Liver (tissue), 9 donors: ENCODE data around the gene PDK2. TPM values are rescaled to one million over a fixed set of nuclear protein-coding genes. Genes with fewer than 3 reads are reported as not detected.

ENCODE experiments used
- DNase-seq: peaks from one replicate; pipeline ENCODE4 v3.0.0-alpha.2; 2017; ENCODE audit warnings: low spot score
- H3K27ac ChIP-seq, 2 donors: one replicate each; pipeline ENCODE4 v1.7.0; 2013; ENCODE audit warnings: inconsistent platforms in 2 of 2, low read length in 2 of 2, control low read depth in 1 of 2, low read depth in 1 of 2, mild to moderate bottlenecking in 1 of 2
- H3K27me3 ChIP-seq, 4 donors: one replicate each; pipeline versions ENCODE4 v1.6.1 to v1.7.0; 2013; ENCODE audit warnings: low read length in 3 of 4, inconsistent platforms in 1 of 4, mild to moderate bottlenecking in 1 of 4, moderate library complexity in 1 of 4; ENCODE audit not compliant: control insufficient read depth in 4 of 4, insufficient read depth in 4 of 4
- H3K36me3 ChIP-seq, 4 donors: one replicate each; pipeline versions ENCODE4 v1.6.1 to v1.7.0; 2013; ENCODE audit warnings: low read length in 3 of 4, mild to moderate bottlenecking in 3 of 4, low read depth in 1 of 4, moderate library complexity in 1 of 4; ENCODE audit not compliant: control insufficient read depth in 4 of 4, insufficient read depth in 3 of 4
- H3K4me1 ChIP-seq, 4 donors: one replicate each; pipeline versions ENCODE4 v1.6.1 to v1.7.0; 2013; ENCODE audit warnings: low read length in 3 of 4, mild to moderate bottlenecking in 3 of 4, moderate library complexity in 1 of 4; ENCODE audit not compliant: control insufficient read depth in 4 of 4, insufficient read depth in 4 of 4
- H3K4me3 ChIP-seq, 3 donors: one replicate each; pipeline versions ENCODE4 v1.6.1 to v1.7.0; 2013; ENCODE audit warnings: low read length in 3 of 3, control low read depth in 1 of 3, low read depth in 1 of 3, mild to moderate bottlenecking in 1 of 3
- H3K9ac ChIP-seq, 2 donors: one replicate each; pipeline ENCODE4 v1.7.0; 2013; ENCODE audit warnings: low read length in 2 of 2, mild to moderate bottlenecking in 2 of 2, moderate library complexity in 2 of 2, control low read depth in 1 of 2, low read depth in 1 of 2
- H3K9me3 ChIP-seq, 4 donors: one replicate each; pipeline versions ENCODE4 v1.6.1 to v1.7.0; 2013; ENCODE audit warnings: low read length in 3 of 4; ENCODE audit not compliant: control insufficient read depth in 4 of 4
- CTCF ChIP-seq: fragments of 150-350 bp; IDR thresholded peaks from 2 replicates; pipeline ENCODE4 v1.5.1; 2017; ENCODE audit warnings: improper control_type of control experiment, low read depth, low read length; ENCODE audit not compliant: missing input control
- EGR1 ChIP-seq, 2 donors: IDR thresholded peaks; 2 replicates each; pipeline ENCODE4 v1.6.1; 2016 to 2018; ENCODE audit warnings: antibody characterized with exemption in 2 of 2, low read depth in 2 of 2
- FOXA1 ChIP-seq: IDR thresholded peaks from 2 replicates; pipeline ENCODE4 v1.6.1; 2016; ENCODE audit warnings: antibody characterized with exemption
- HNF4A ChIP-seq, 2 donors: conservative IDR thresholded peaks; 2 replicates each; pipeline ENCODE4 v1.6.1; 2016; ENCODE audit warnings: antibody characterized with exemption in 2 of 2, mild to moderate bottlenecking in 2 of 2
- HNF4G ChIP-seq: IDR thresholded peaks from 2 replicates; pipeline ENCODE4 v1.6.1; 2016; ENCODE audit warnings: antibody characterized with exemption
- MAX ChIP-seq: IDR thresholded peaks from 2 replicates; pipeline ENCODE4 v1.6.1; 2016; ENCODE audit warnings: antibody characterized with exemption
- NR2F2 ChIP-seq: IDR thresholded peaks from 2 replicates; pipeline ENCODE4 v1.6.1; 2016; ENCODE audit warnings: antibody characterized with exemption
- SP1 ChIP-seq: IDR thresholded peaks from 2 replicates; pipeline ENCODE4 v1.6.1; 2018; ENCODE audit warnings: antibody characterized with exemption, mild to moderate bottlenecking
- TAF1 ChIP-seq: conservative IDR thresholded peaks from 2 replicates; pipeline ENCODE4 v1.6.1; 2016; ENCODE audit warnings: antibody characterized with exemption, mild to moderate bottlenecking
- YY1 ChIP-seq: IDR thresholded peaks from 2 replicates; pipeline ENCODE4 v1.6.1; 2016; ENCODE audit warnings: antibody characterized with exemption, mild to moderate bottlenecking
- WGBS: extraction: QIAGEN DNeasy Blood & Tissue Kit; methylation state at CpG from one replicate; pipeline ENCODE4 v1.1.7; 2013; 5-methylcytosine and 5-hydroxymethylcytosine counted together
- polyA plus RNA-seq, 2 donors: library from polyadenylated mRNA; stranded (reverse) in 1 of 2; unstranded in 1 of 2; fragments of 200-250 nt in 1 of 2; fragments of >200 nt in 1 of 2; fragmentation: Nextera tagmentation in 1 of 2; extraction: Ambion mirVana in 1 of 2; gene quantifications; one replicate each; pipeline versions ENCODE4 v1.2.1 to v1.2.3, GENCODE V29; 2013 to 2015
- total RNA-seq, 2 donors: library from RNA; depleted of rRNA; stranded (reverse); fragments of >200 nt; gene quantifications; one replicate each; pipeline ENCODE4 v1.2.3, GENCODE V29; 2014
- TF ChIP-seq, protein P1 (sequence below): IDR thresholded peaks from 2 replicates; pipeline ENCODE4 v1.6.1; 2016; ENCODE audit warnings: antibody characterized with exemption
- TF ChIP-seq, protein P2 (sequence below): IDR thresholded peaks from 2 replicates; pipeline ENCODE4 v1.6.1; 2016; ENCODE audit warnings: antibody characterized with exemption
- TF ChIP-seq, protein P3 (sequence below): IDR thresholded peaks from 2 replicates; pipeline ENCODE4 v1.6.1; 2016; ENCODE audit warnings: antibody characterized with exemption, mild to moderate bottlenecking
- donor health status: healthy.
- donor health status: healthy.
- donor health status: healthy.
- donor health status: healthy.
- donor health status: healthy.

The PDK2 gene
- total and polyA plus RNA-seq, 4 donors = 8.6 to 36.6 (median 28.5) TPM

- Histone ChIP-seq H3K9me3 (no peaks in the 10 kb centered on the region), H3K27ac (peak overlapping the region in 1 of 2 donors; percentile 0), H3K9ac (no peak overlapping the region), H3K4me1 (peaks cover 0 to 28% (median 8%) of the 10 kb centered on the region in 4 donors), H3K27me3 (no peaks in the 10 kb centered on the region), H3K4me3 (no peak overlapping the region), H3K36me3 (no peaks in the 10 kb centered on the region)
- TF ChIP-seq, protein P1, sequence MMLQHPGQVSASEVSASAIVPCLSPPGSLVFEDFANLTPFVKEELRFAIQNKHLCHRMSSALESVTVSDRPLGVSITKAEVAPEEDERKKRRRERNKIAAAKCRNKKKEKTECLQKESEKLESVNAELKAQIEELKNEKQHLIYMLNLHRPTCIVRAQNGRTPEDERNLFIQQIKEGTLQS = no peak
- TF ChIP-seq HNF4A (conservative IDR thresholded peaks at IDR 0.05) (no peak), SP1 (no peak), NR2F2 (no peak)
- TF ChIP-seq, protein P2, sequence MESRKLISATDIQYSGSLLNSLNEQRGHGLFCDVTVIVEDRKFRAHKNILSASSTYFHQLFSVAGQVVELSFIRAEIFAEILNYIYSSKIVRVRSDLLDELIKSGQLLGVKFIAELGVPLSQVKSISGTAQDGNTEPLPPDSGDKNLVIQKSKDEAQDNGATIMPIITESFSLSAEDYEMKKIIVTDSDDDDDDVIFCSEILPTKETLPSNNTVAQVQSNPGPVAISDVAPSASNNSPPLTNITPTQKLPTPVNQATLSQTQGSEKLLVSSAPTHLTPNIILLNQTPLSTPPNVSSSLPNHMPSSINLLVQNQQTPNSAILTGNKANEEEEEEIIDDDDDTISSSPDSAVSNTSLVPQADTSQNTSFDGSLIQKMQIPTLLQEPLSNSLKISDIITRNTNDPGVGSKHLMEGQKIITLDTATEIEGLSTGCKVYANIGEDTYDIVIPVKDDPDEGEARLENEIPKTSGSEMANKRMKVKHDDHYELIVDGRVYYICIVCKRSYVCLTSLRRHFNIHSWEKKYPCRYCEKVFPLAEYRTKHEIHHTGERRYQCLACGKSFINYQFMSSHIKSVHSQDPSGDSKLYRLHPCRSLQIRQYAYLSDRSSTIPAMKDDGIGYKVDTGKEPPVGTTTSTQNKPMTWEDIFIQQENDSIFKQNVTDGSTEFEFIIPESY = no peak
- 58% methylated on average over 9 of the region's 9 CpGs for WGBS
- no peak for DNase-seq
Observed at GRCh38 chr17:50057521-50057991, 37.6 kb upstream of the PDK2 start.

- H3K4me3 ChIP-seq = no peak overlapping the region
- H3K9me3 ChIP-seq = no peaks in the 10 kb centered on the region
- DNase-seq = no peak
- no peaks in the 10 kb centered on the region for H3K27me3 ChIP-seq
- no peak overlapping the region for H3K27ac ChIP-seq
- no peaks in the 10 kb centered on the region for H3K36me3 ChIP-seq
- WGBS = 87% methylated on average over 10 of the region's 10 CpGs
- no peak overlapping the region for H3K9ac ChIP-seq
- peaks cover 0 to 23% (median 8%) of the 10 kb centered on the region in 4 donors for H3K4me1 ChIP-seq
- TF ChIP-seq NR2F2 (no peak), MAX (no peak), CTCF (no peak), EGR1 (IDR thresholded peaks at IDR 0.05; ENCODE audit: low read depth in 2 of 2) (no peak)
- TF ChIP-seq, protein P2 = no peak
Observed at GRCh38 chr17:50058296-50058953, 36.7 kb upstream of the PDK2 start.

DNA sequence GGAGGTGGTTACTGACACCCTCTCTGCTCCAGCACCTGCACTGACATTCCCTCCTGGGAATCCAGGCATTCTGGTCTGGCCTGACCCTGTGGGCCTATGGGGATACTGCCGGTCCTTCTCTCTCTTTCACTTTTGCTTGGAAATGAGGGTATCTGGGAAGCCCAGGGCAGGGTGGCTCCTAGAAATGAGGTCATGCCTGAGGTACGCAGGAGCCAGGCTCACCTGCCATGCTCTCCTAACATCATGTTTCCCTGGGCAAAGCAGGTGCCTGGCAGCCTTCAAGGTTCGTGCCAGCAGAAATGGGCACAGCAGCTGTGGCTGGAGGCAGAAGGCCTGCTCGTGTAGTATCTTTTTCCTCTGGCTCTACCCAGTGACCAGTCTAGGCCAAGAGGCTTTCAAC, 35.9 kb upstream of the PDK2 start:
- Histone ChIP-seq H3K4me3 (no peak overlapping the region), H3K9me3 (no peaks in the 10 kb centered on the region)
- no peak for DNase-seq

More for the DNA sequence above, 35.9 kb upstream of the PDK2 start:
- no peak overlapping the region for H3K9ac ChIP-seq
- H3K36me3 ChIP-seq = no peaks in the 10 kb centered on the region
- peaks cover 0 to 22% (median 8%) of the 10 kb centered on the region in 4 donors for H3K4me1 ChIP-seq
- H3K27ac ChIP-seq = peak overlapping the region; percentile 7 to 38
- TF ChIP-seq FOXA1 (no peak), YY1 (no peak), HNF4G (no peak), TAF1 (no peak)
- TF ChIP-seq, protein P3, sequence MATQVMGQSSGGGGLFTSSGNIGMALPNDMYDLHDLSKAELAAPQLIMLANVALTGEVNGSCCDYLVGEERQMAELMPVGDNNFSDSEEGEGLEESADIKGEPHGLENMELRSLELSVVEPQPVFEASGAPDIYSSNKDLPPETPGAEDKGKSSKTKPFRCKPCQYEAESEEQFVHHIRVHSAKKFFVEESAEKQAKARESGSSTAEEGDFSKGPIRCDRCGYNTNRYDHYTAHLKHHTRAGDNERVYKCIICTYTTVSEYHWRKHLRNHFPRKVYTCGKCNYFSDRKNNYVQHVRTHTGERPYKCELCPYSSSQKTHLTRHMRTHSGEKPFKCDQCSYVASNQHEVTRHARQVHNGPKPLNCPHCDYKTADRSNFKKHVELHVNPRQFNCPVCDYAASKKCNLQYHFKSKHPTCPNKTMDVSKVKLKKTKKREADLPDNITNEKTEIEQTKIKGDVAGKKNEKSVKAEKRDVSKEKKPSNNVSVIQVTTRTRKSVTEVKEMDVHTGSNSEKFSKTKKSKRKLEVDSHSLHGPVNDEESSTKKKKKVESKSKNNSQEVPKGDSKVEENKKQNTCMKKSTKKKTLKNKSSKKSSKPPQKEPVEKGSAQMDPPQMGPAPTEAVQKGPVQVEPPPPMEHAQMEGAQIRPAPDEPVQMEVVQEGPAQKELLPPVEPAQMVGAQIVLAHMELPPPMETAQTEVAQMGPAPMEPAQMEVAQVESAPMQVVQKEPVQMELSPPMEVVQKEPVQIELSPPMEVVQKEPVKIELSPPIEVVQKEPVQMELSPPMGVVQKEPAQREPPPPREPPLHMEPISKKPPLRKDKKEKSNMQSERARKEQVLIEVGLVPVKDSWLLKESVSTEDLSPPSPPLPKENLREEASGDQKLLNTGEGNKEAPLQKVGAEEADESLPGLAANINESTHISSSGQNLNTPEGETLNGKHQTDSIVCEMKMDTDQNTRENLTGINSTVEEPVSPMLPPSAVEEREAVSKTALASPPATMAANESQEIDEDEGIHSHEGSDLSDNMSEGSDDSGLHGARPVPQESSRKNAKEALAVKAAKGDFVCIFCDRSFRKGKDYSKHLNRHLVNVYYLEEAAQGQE = no peak
- TF ChIP-seq, protein P2 = no peak
- 79% methylated on average over 4 of the region's 4 CpGs for WGBS
- no peaks in the 10 kb centered on the region for H3K27me3 ChIP-seq
